ENCODE results near the gene TCF7L2. TPM values are rescaled to one million over a fixed set of nuclear protein-coding genes. Genes with fewer than 3 reads are reported as not detected.

The TCF7L2 gene
- total and polyA plus RNA-seq, 9 of the 15 experiments (the other 6 are each of a cell fraction or from before 2014, with no cell fraction given): 0.32 to 2.8 (median 0.92) TPM

- no peak overlapping the region for H3K9ac ChIP-seq (ENCODE audit: insufficient read depth in 1 of 2, low read depth in 2 of 2, low read length in 2 of 2)
- no peak overlapping the region for H2AFZ ChIP-seq (ENCODE audit: low read depth, low read length)
- H3K4me2 ChIP-seq (ENCODE audit: insufficient read depth, low read length): no peak overlapping the region
- TF ChIP-seq KHSRP (IDR thresholded peaks at IDR 0.05) (no peak), ZFX (CRISPR knock-in tag; IDR thresholded peaks at IDR 0.05) (no peak), KLF1 (tag; IDR thresholded peaks at IDR 0.05) (no peak), ZNF134 (CRISPR knock-in tag; conservative IDR thresholded peaks at IDR 0.05) (no peak), TCF7L2 (IDR thresholded peaks at IDR 0.05; ENCODE audit: low read depth, low read length) (no peak), MLLT1 (IDR thresholded peaks at IDR 0.05) (no peak), KAT2B (IDR thresholded peaks at IDR 0.05; ENCODE audit: low read depth, low read length) (no peak), ZNF263 (CRISPR knock-in tag; IDR thresholded peaks at IDR 0.05; ENCODE audit: borderline replicate concordance) (no peak), SREBF1 (IDR thresholded peaks at IDR 0.05; ENCODE audit: borderline replicate concordance, low read depth, low read length) (no peak), HBP1 (CRISPR knock-in tag; IDR thresholded peaks at IDR 0.05) (no peak), XRCC4 (IDR thresholded peaks at IDR 0.05; ENCODE audit: extremely low read depth, insufficient read depth, insufficient read length) (no peak)
- H3K36me3 ChIP-seq (ENCODE audit: control insufficient read depth, insufficient read depth, low read length): no peaks in the 10 kb centered on the region
- BruUV-seq (replicated peaks): no TSS peak
- in situ Hi-C loops (cut with MboI): no loop called here
- no peaks in the 10 kb centered on the region for H3K79me2 ChIP-seq (ENCODE audit: control insufficient read depth, insufficient read depth, low read length)
- ATAC-seq (no peak), DNase-seq (ENCODE audit: extremely low read depth in 1 of 4, low spot score in 3 of 4) (no peak), FAIRE-seq (no peak)
- 10% methylated on average over 11 of the region's 11 CpGs for WGBS (ENCODE audit: insufficient coverage, low coverage, missing lambda C conversion rate)
- no peak overlapping the region for H3K27ac ChIP-seq (ENCODE audit: extremely low read depth, low read depth, low read length)
- H3K4me3 ChIP-seq: no peak overlapping the region
- H4K20me1 ChIP-seq (replicated peaks; ENCODE audit: control insufficient read depth, insufficient read depth, low read length): no peaks in the 10 kb centered on the region
- no peaks in the 10 kb centered on the region for H3K9me3 ChIP-seq (replicated peaks; ENCODE audit: control insufficient read depth, insufficient read depth, low read depth, low read length)
- H3K4me1 ChIP-seq (replicated peaks in 1 of 2; ENCODE audit: control insufficient read depth in 2 of 2, insufficient read depth in 2 of 2, low read length in 2 of 2): no peaks in the 10 kb centered on the region
- intact Hi-C loops (cut with micrococcal nuclease): no loop called here
- peaks cover 24 to 45% of the 10 kb centered on the region in 2 experiments for H3K27me3 ChIP-seq (ENCODE audit: control insufficient read depth in 2 of 2, insufficient read depth in 2 of 2, low read length in 2 of 2)
- POLR2A ChIA-PET: no interaction called here
- CTCF ChIA-PET (ENCODE audit: low intra/inter-chr PET ratio): no interaction called here
- no peaks in the 10 kb centered on the region for H3K9me1 ChIP-seq (ENCODE audit: control insufficient read depth, insufficient read depth, low read length)
Observed at GRCh38 chr10:113132591-113133121, 182.6 kb downstream of the TCF7L2 start.
